B cell (primary cell): ENCODE results near the gene UBASH3B. TPM values are rescaled to one million over a fixed set of nuclear protein-coding genes. Genes with fewer than 3 reads are reported as not detected.

Source experiments
- ATAC-seq: fragments of 200-7000 bp; cut with Tn5 transposase; one replicate; pipeline ENCODE4 v1.10.0; 2021; ENCODE audit warnings: low read depth, mild to moderate bottlenecking, moderate number of reproducible peaks, moderate library complexity
- CTCF ChIA-PET: fragments of 350-600 bp; sonication (Branson Sonifier 250); formaldehyde crosslinking; loops from one replicate; lab custom pipeline; 2021; ENCODE audit warnings: antibody characterized with exemption, inconsistent platforms; lab: Charles Lee
- POLR2A ChIA-PET: fragments of 350-600 bp; sonication (Branson Sonifier 250); formaldehyde crosslinking; loops from one replicate; lab custom pipeline; 2021; ENCODE audit warnings: antibody characterized with exemption; lab: Charles Lee
- DNase-seq: peaks from one replicate; pipeline ENCODE4 v3.0.0; 2013
- H2AFZ ChIP-seq: 2 replicates; pipeline ENCODE4 v1.6.1; 2012; ENCODE audit warnings: mild to moderate bottlenecking, low read depth, low read length; ENCODE audit not compliant: insufficient read depth, poor library complexity, severe bottlenecking
- H3K27ac ChIP-seq, 2 donors: 1 replicate in 1 of 2; 2 replicates in 1 of 2; pipeline ENCODE4 v1.5.1; 2012 to 2013; ENCODE audit warnings: low read length in 2 of 2, mild to moderate bottlenecking in 2 of 2, moderate library complexity in 1 of 2
- H3K27me3 ChIP-seq, 4 experiments: fragments of 200-600 bp in 1 of 4; sonication (generic) in 1 of 4; replicated peaks in 1 of 4; 1 replicate in 2 of 4; 2 replicates in 2 of 4; pipeline versions ENCODE4 v1.6.1 to v1.7.0; 2013 to 2016; ENCODE audit warnings: low read length in 3 of 4, mild to moderate bottlenecking in 2 of 4, mixed read lengths in 1 of 4, moderate library complexity in 1 of 4; ENCODE audit not compliant: insufficient read depth in 4 of 4, control insufficient read depth in 3 of 4; ENCODE audit errors: control extremely low read depth in 1 of 4
- H3K36me3 ChIP-seq, 2 experiments: replicated peaks in 1 of 2; 1 replicate in 1 of 2; 2 replicates in 1 of 2; pipeline versions ENCODE4 v1.6.1 to v1.7.1; 2013; ENCODE audit warnings: low read length in 1 of 2; ENCODE audit not compliant: insufficient read depth in 2 of 2, control insufficient read depth in 1 of 2; ENCODE audit errors: control extremely low read depth in 1 of 2, extremely low read depth in 1 of 2
- H3K4me1 ChIP-seq, 2 donors: fragments of 200-600 bp in 1 of 2; sonication (generic) in 1 of 2; 1 replicate in 1 of 2; 2 replicates in 1 of 2; pipeline versions ENCODE4 v1.5.1 to v1.6.1; 2013 to 2017; ENCODE audit warnings: low read length in 2 of 2; ENCODE audit not compliant: control insufficient read depth in 2 of 2, insufficient read depth in 2 of 2
- H3K4me2 ChIP-seq: replicated peaks from 2 replicates; pipeline ENCODE3; 2012; ENCODE audit warnings: mild to moderate bottlenecking, low read depth, low read length; ENCODE audit not compliant: poor library complexity, severe bottlenecking
- H3K4me3 ChIP-seq, 5 experiments: fragments of 200-600 bp in 1 of 5; sonication (generic) in 1 of 5; 1 replicate in 3 of 5; 2 replicates in 2 of 5; pipeline versions ENCODE4 v1.5.1 to v1.7.0; 2011 to 2016; ENCODE audit warnings: low read length in 4 of 5, mild to moderate bottlenecking in 4 of 5, low read depth in 2 of 5, control low read depth in 1 of 5, moderate library complexity in 1 of 5; ENCODE audit not compliant: insufficient read depth in 1 of 5; ENCODE audit errors: control extremely low read depth in 1 of 5, extremely low read depth in 1 of 5
- H3K79me2 ChIP-seq: fragments of 200-600 bp; sonication (generic); one replicate; pipeline ENCODE4 v1.6.0; 2016; ENCODE audit warnings: low read length; ENCODE audit not compliant: control insufficient read depth, insufficient read depth
- H3K9ac ChIP-seq: fragments of 200-600 bp; sonication (generic); 2 replicates; pipeline ENCODE4 v1.6.1; 2017; ENCODE audit warnings: mild to moderate bottlenecking, low read length, moderate library complexity
- H3K9me3 ChIP-seq, 3 donors: one replicate each; pipeline versions ENCODE4 v1.6.1 to v1.7.1; 2013; ENCODE audit warnings: low read length in 2 of 3; ENCODE audit not compliant: control insufficient read depth in 2 of 3, insufficient read depth in 1 of 3; ENCODE audit errors: control extremely low read depth in 1 of 3
- H4K20me1 ChIP-seq: 2 replicates; pipeline ENCODE4 v1.6.0; 2012; ENCODE audit warnings: mild to moderate bottlenecking, low read length; ENCODE audit not compliant: insufficient read depth, control insufficient read depth, poor library complexity, severe bottlenecking
- H3K27ac Mint-ChIP-seq: one replicate; pipeline ENCODE4 v1.8.0; 2021; ENCODE audit warnings: mixed read lengths
- H3K27me3 Mint-ChIP-seq: one replicate; pipeline ENCODE4 v1.8.0; 2021; ENCODE audit warnings: mixed read lengths
- H3K4me1 Mint-ChIP-seq: one replicate; pipeline ENCODE4 v1.8.0; 2021; ENCODE audit warnings: mixed read lengths
- H3K4me3 Mint-ChIP-seq: one replicate; pipeline ENCODE4 v1.8.0; 2021; ENCODE audit warnings: mixed read lengths
- H3K9me3 Mint-ChIP-seq: one replicate; pipeline ENCODE4 v1.8.0; 2022; ENCODE audit warnings: mixed read lengths; ENCODE audit not compliant: insufficient read depth
- CTCF ChIP-seq: fragments of 200-600 bp; IDR thresholded peaks from one replicate; pipeline ENCODE4 v1.8.0; 2022; ENCODE audit warnings: antibody characterized with exemption, mild to moderate bottlenecking
- EZH2 ChIP-seq: IDR thresholded peaks from 2 replicates; pipeline ENCODE4 v1.6.1; 2012; ENCODE audit warnings: borderline replicate concordance, low read depth, mild to moderate bottlenecking, moderate library complexity, low read length; ENCODE audit not compliant: insufficient read depth, poor library complexity, severe bottlenecking
- WGBS: methylation state at CpG from one replicate; pipeline ENCODE4 v1.1.5; 2013; ENCODE audit warnings: missing lambda C conversion rate; ENCODE audit not compliant: insufficient coverage; 5-methylcytosine and 5-hydroxymethylcytosine counted together
- intact Hi-C: fragments of 100-400 bp; cut with micrococcal nuclease; formaldehyde crosslinking; loops from one replicate; pipeline ENCODE4 v1.10.0; 2022
- polyA plus RNA-seq: library from polyadenylated mRNA; depleted of rRNA; stranded (reverse); fragments of >200 nt; gene quantifications from 2 replicates; pipeline ENCODE4 v1.2.3, GENCODE V29; 2012
- total RNA-seq, 2 donors: library from RNA; stranded (reverse); fragments of 120-200 nt in 1 of 2; gene quantifications; 1 replicate in 1 of 2; 2 replicates in 1 of 2; pipeline versions ENCODE4 v1.2.3 to v1.2.4, GENCODE V29; 2013 to 2022

UBASH3B gene
- total and polyA plus RNA-seq, 2 donors (not counting 1 experiment from before 2014, with no cell fraction given): 2.3 to 3.6 TPM

GRCh38 chr11:122755941-122756340, 100.4 kb downstream of the UBASH3B start:
- DNase-seq (no peak), ATAC-seq (no peak)
- H3K27ac ChIP-seq: no peak overlapping the region
- no peaks in the 10 kb centered on the region for H3K36me3 ChIP-seq
- no peaks in the 10 kb centered on the region for H3K9me3 Mint-ChIP-seq
- TF ChIP-seq EZH2: no peak
- no peak for TF ChIP-seq CTCF
- POLR2A ChIA-PET: interaction anchor here (1.2 to 1.3 kb wide), 2 partner anchors 10 to 100 kb away, joined by 3 to 4 read pairs; partner anchors contain the start of gene UBASH3B
- H2AFZ ChIP-seq: no peak overlapping the region
- peaks cover 17 to 28% of the 10 kb centered on the region in 2 donors for H3K4me1 ChIP-seq
- H3K9me3 ChIP-seq: no peaks in the 10 kb centered on the region
- H3K79me2 ChIP-seq: peaks cover 38% of the 10 kb centered on the region
- no peak overlapping the region for H3K4me3 ChIP-seq
- intact Hi-C loops: loop anchor here (1.0 to 2.0 kb wide), 8 partner anchors 10 to 176 kb away; partner anchors contain the start of gene UBASH3B
- no peaks in the 10 kb centered on the region for H4K20me1 ChIP-seq
- H3K4me1 Mint-ChIP-seq: peaks cover 30% of the 10 kb centered on the region
- H3K27ac Mint-ChIP-seq: no peak overlapping the region
- H3K4me2 ChIP-seq: peak overlapping the region; percentile 16
- no peak overlapping the region for H3K4me3 Mint-ChIP-seq
- 79% methylated on average over 4 of the region's 5 CpGs for WGBS
- no peak overlapping the region for H3K9ac ChIP-seq
- H3K27me3 ChIP-seq: peaks cover 0 to 10% (median 1%) of the 10 kb centered on the region in 4 experiments
- H3K27me3 Mint-ChIP-seq: peaks cover 14% of the 10 kb centered on the region
- CTCF ChIA-PET: interaction anchor here (0.6 to 18.4 kb wide), 33 partner anchors 10 to 176 kb away, joined by 3 to 405 read pairs (median 9); partner anchors contain the start of gene UBASH3B

GRCh38 chr11:122756417-122756816, 100.9 kb downstream of the UBASH3B start:
- no peak for TF ChIP-seq EZH2
- TF ChIP-seq CTCF: peak; percentile 78
- ChIA-PET POLR2A (interaction anchor here (1.3 kb wide), 1 partner anchor 101 kb away, joined by 4 read pairs; the partner anchor contains the start of gene UBASH3B), CTCF (interaction anchor here (0.6 to 18.4 kb wide), 32 partner anchors 9 to 299 kb away, joined by 3 to 405 read pairs (median 9); partner anchors contain the start of gene UBASH3B)
- no peak overlapping the region for H3K4me3 ChIP-seq
- Mint-ChIP-seq H3K9me3 (no peaks in the 10 kb centered on the region), H3K4me3 (no peak overlapping the region), H3K27me3 (peaks cover 9% of the 10 kb centered on the region), H3K27ac (peak overlapping the region; percentile 33), H3K4me1 (peaks cover 30% of the 10 kb centered on the region)
- no peaks in the 10 kb centered on the region for H3K36me3 ChIP-seq
- peaks cover 0 to 5% (median 0%) of the 10 kb centered on the region in 4 experiments for H3K27me3 ChIP-seq
- H3K4me1 ChIP-seq: peaks cover 17 to 28% of the 10 kb centered on the region in 2 donors
- H3K9ac ChIP-seq: no peak overlapping the region
- peak; percentile 100 for ATAC-seq
- no peaks in the 10 kb centered on the region for H4K20me1 ChIP-seq
- no peak overlapping the region for H3K27ac ChIP-seq
- H3K9me3 ChIP-seq: no peaks in the 10 kb centered on the region
- H3K4me2 ChIP-seq: peak overlapping the region; percentile 16
- intact Hi-C loops: loop anchor here (1.0 to 2.0 kb wide), 8 partner anchors 10 to 176 kb away; partner anchors contain the start of gene UBASH3B
- peak; percentile 85 for DNase-seq
- peaks cover 33% of the 10 kb centered on the region for H3K79me2 ChIP-seq
- H2AFZ ChIP-seq: peak overlapping the region; percentile 45
